ENCODE results near the gene NADSYN1. TPM values are rescaled to one million over a fixed set of nuclear protein-coding genes. Genes with fewer than 3 reads are reported as not detected.
A peak's percentile ranks its signal among the peaks of the same experiment; 100 is the strongest.
"Not testable (repeated sequence)": the region's sequence is repeated elsewhere in the genome, so short reads cannot be mapped to it uniquely, and the experiment has no call there.

Gene NADSYN1
- polyA plus RNA-seq, 4 donors = 85.7 to 210 (median 97.9) TPM

GRCh38 chr11:71539971-71540370 is 87.0 kb downstream of the NADSYN1 start:
- WGBS, 3 donors = 82 to 92% (median 90%) methylated on average over 11 of the region's 11 CpGs
- not testable (repeated sequence) for H3K9me3 ChIP-seq (ENCODE audit: control insufficient read depth in 2 of 2, insufficient read depth in 1 of 2, low read depth in 1 of 2, low read length in 1 of 2); H3K27me3 ChIP-seq (ENCODE audit: control insufficient read depth in 3 of 3, insufficient read depth in 3 of 3, low read length in 3 of 3); H3K36me3 ChIP-seq (ENCODE audit: control insufficient read depth in 3 of 3, insufficient read depth in 2 of 3, low read depth in 1 of 3, low read length in 3 of 3); H3K27ac ChIP-seq (ENCODE audit: low read depth in 1 of 3, low read length in 2 of 3); H3K4me3 ChIP-seq (ENCODE audit: low read depth in 1 of 3, low read length in 3 of 3); DNase-seq; FAIRE-seq
- peaks cover 2 to 14% (median 4%) of the 10 kb centered on the region in 3 donors for H3K4me1 ChIP-seq (ENCODE audit: control insufficient read depth in 3 of 3, insufficient read depth in 2 of 3, low read depth in 1 of 3, low read length in 2 of 3)

- not testable (repeated sequence) for H3K4me1 ChIP-seq (ENCODE audit: control insufficient read depth in 3 of 3, insufficient read depth in 2 of 3, low read depth in 1 of 3, low read length in 2 of 3); H3K36me3 ChIP-seq (ENCODE audit: control insufficient read depth in 3 of 3, insufficient read depth in 2 of 3, low read depth in 1 of 3, low read length in 3 of 3); DNase-seq; H3K27me3 ChIP-seq (ENCODE audit: control insufficient read depth in 3 of 3, insufficient read depth in 3 of 3, low read length in 3 of 3); FAIRE-seq; H3K4me3 ChIP-seq (ENCODE audit: low read depth in 1 of 3, low read length in 3 of 3); H3K27ac ChIP-seq (ENCODE audit: low read depth in 1 of 3, low read length in 2 of 3); H3K9me3 ChIP-seq (ENCODE audit: control insufficient read depth in 2 of 2, insufficient read depth in 1 of 2, low read depth in 1 of 2, low read length in 1 of 2)
- 80 to 93% (median 85%) methylated on average over 9 of the region's 9 CpGs for WGBS, 3 donors
Observed at GRCh38 chr11:71540521-71541304, 87.7 kb downstream of the NADSYN1 start.

GRCh38 chr11:71542382-71542781 is 89.4 kb downstream of the NADSYN1 start:
- DNase-seq = no peak
- Histone ChIP-seq H3K9me3 (ENCODE audit: control insufficient read depth in 2 of 2, insufficient read depth in 1 of 2, low read depth in 1 of 2, low read length in 1 of 2) (peaks cover 0 to 19% of the 10 kb centered on the region in 2 donors), H3K27me3 (ENCODE audit: control insufficient read depth in 3 of 3, insufficient read depth in 3 of 3, low read length in 3 of 3) (peaks cover 0 to 2% (median 0%) of the 10 kb centered on the region in 3 donors), H3K27ac (ENCODE audit: low read depth in 1 of 3, low read length in 2 of 3) (no peak overlapping the region), H3K4me3 (ENCODE audit: low read depth in 1 of 3, low read length in 3 of 3) (no peak overlapping the region), H3K36me3 (ENCODE audit: control insufficient read depth in 3 of 3, insufficient read depth in 2 of 3, low read depth in 1 of 3, low read length in 3 of 3) (no peaks in the 10 kb centered on the region), H3K4me1 (ENCODE audit: control insufficient read depth in 3 of 3, insufficient read depth in 2 of 3, low read depth in 1 of 3, low read length in 2 of 3) (peaks cover 2 to 5% (median 4%) of the 10 kb centered on the region in 3 donors)
- FAIRE-seq = no peak
- 89 to 91% (median 90%) methylated on average over 7 of the region's 7 CpGs for WGBS, 3 donors

- no peak for FAIRE-seq
- H3K27ac ChIP-seq (ENCODE audit: low read depth in 1 of 3, low read length in 2 of 3) = no peak overlapping the region
- DNase-seq = peak in 1 of 2 donors; percentile 15
- no peaks in the 10 kb centered on the region for H3K36me3 ChIP-seq (ENCODE audit: control insufficient read depth in 3 of 3, insufficient read depth in 2 of 3, low read depth in 1 of 3, low read length in 3 of 3)
- H3K4me1 ChIP-seq (ENCODE audit: control insufficient read depth in 3 of 3, insufficient read depth in 2 of 3, low read depth in 1 of 3, low read length in 2 of 3) = peaks cover 2 to 5% (median 4%) of the 10 kb centered on the region in 3 donors
- no peak overlapping the region for H3K4me3 ChIP-seq (ENCODE audit: low read depth in 1 of 3, low read length in 3 of 3)
- WGBS, 3 donors = 72 to 82% (median 80%) methylated on average over 15 of the region's 15 CpGs
- H3K9me3 ChIP-seq (ENCODE audit: control insufficient read depth in 2 of 2, insufficient read depth in 1 of 2, low read depth in 1 of 2, low read length in 1 of 2) = peaks cover 0 to 19% of the 10 kb centered on the region in 2 donors
- H3K27me3 ChIP-seq (ENCODE audit: control insufficient read depth in 3 of 3, insufficient read depth in 3 of 3, low read length in 3 of 3) = peaks cover 0 to 2% (median 0%) of the 10 kb centered on the region in 3 donors
Observed at GRCh38 chr11:71542879-71543777, 90.1 kb downstream of the NADSYN1 start.

- peaks cover 0 to 19% of the 10 kb centered on the region in 2 donors for H3K9me3 ChIP-seq (ENCODE audit: control insufficient read depth in 2 of 2, insufficient read depth in 1 of 2, low read depth in 1 of 2, low read length in 1 of 2)
- FAIRE-seq = no peak
- H3K27me3 ChIP-seq (ENCODE audit: control insufficient read depth in 3 of 3, insufficient read depth in 3 of 3, low read length in 3 of 3) = peaks cover 0 to 2% (median 0%) of the 10 kb centered on the region in 3 donors
- WGBS, 3 donors = 59 to 77% (median 64%) methylated on average over 8 of the region's 8 CpGs
- DNase-seq = no peak
- H3K27ac ChIP-seq (ENCODE audit: low read depth in 1 of 3, low read length in 2 of 3) = no peak overlapping the region
- H3K36me3 ChIP-seq (ENCODE audit: control insufficient read depth in 3 of 3, insufficient read depth in 2 of 3, low read depth in 1 of 3, low read length in 3 of 3) = no peaks in the 10 kb centered on the region
- peaks cover 2 to 5% (median 4%) of the 10 kb centered on the region in 3 donors for H3K4me1 ChIP-seq (ENCODE audit: control insufficient read depth in 3 of 3, insufficient read depth in 2 of 3, low read depth in 1 of 3, low read length in 2 of 3)
- no peak overlapping the region for H3K4me3 ChIP-seq (ENCODE audit: low read depth in 1 of 3, low read length in 3 of 3)
Observed at GRCh38 chr11:71543866-71544265, 90.9 kb downstream of the NADSYN1 start.

GRCh38 chr11:71544525-71545214 is 91.7 kb downstream of the NADSYN1 start:
- Histone ChIP-seq H3K9me3 (ENCODE audit: control insufficient read depth in 2 of 2, insufficient read depth in 1 of 2, low read depth in 1 of 2, low read length in 1 of 2) (peaks cover 0 to 19% of the 10 kb centered on the region in 2 donors), H3K27ac (ENCODE audit: low read depth in 1 of 3, low read length in 2 of 3) (no peak overlapping the region), H3K4me1 (ENCODE audit: control insufficient read depth in 3 of 3, insufficient read depth in 2 of 3, low read depth in 1 of 3, low read length in 2 of 3) (peaks cover 2 to 5% (median 4%) of the 10 kb centered on the region in 3 donors), H3K36me3 (ENCODE audit: control insufficient read depth in 3 of 3, insufficient read depth in 2 of 3, low read depth in 1 of 3, low read length in 3 of 3) (no peaks in the 10 kb centered on the region), H3K4me3 (ENCODE audit: low read depth in 1 of 3, low read length in 3 of 3) (no peak overlapping the region), H3K27me3 (ENCODE audit: control insufficient read depth in 3 of 3, insufficient read depth in 3 of 3, low read length in 3 of 3) (peaks cover 0 to 2% (median 0%) of the 10 kb centered on the region in 3 donors)
- DNase-seq = peak in 1 of 2 donors; percentile 43
- 48 to 68% (median 57%) methylated on average over 6 of the region's 6 CpGs for WGBS, 3 donors
- FAIRE-seq = no peak

GRCh38 chr11:71545405-71545966 is 92.5 kb downstream of the NADSYN1 start:
- H3K36me3 ChIP-seq (ENCODE audit: control insufficient read depth in 3 of 3, insufficient read depth in 2 of 3, low read depth in 1 of 3, low read length in 3 of 3) = no peaks in the 10 kb centered on the region
- H3K9me3 ChIP-seq (ENCODE audit: control insufficient read depth in 2 of 2, insufficient read depth in 1 of 2, low read depth in 1 of 2, low read length in 1 of 2) = peaks cover 0 to 17% of the 10 kb centered on the region in 2 donors
- peaks cover 0 to 2% (median 0%) of the 10 kb centered on the region in 3 donors for H3K27me3 ChIP-seq (ENCODE audit: control insufficient read depth in 3 of 3, insufficient read depth in 3 of 3, low read length in 3 of 3)
- DNase-seq (no peak), FAIRE-seq (no peak)
- 86 to 94% (median 89%) methylated on average over 11 to 12 of the region's 12 CpGs for WGBS, 3 donors
- no peak overlapping the region for H3K4me3 ChIP-seq (ENCODE audit: low read depth in 1 of 3, low read length in 3 of 3)
- peaks cover 2 to 5% (median 4%) of the 10 kb centered on the region in 3 donors for H3K4me1 ChIP-seq (ENCODE audit: control insufficient read depth in 3 of 3, insufficient read depth in 2 of 3, low read depth in 1 of 3, low read length in 2 of 3)
- no peak overlapping the region for H3K27ac ChIP-seq (ENCODE audit: low read depth in 1 of 3, low read length in 2 of 3)
